PC-9 (cell line): ENCODE data around the gene MACROD1.

ENCODE experiments used
- CTCF ChIP-seq: fragments of 200-600 bp; sonication (generic); conservative IDR thresholded peaks from 2 replicates; pipeline ENCODE4 v1.6.1; 2017; ENCODE audit warnings: mixed run types, antibody characterized with exemption, mild to moderate bottlenecking, moderate library complexity
- EZH2 ChIP-seq: fragments of 200-600 bp; sonication (generic); IDR thresholded peaks from 2 replicates; pipeline ENCODE4 v1.8.0; 2017; ENCODE audit warnings: antibody characterized with exemption, low read depth

GRCh38 chr11:64065141-64065465, 100.8 kb downstream of the MACROD1 start:
- TF ChIP-seq CTCF, result no peak
- no peak for TF ChIP-seq EZH2
